Caco-2 (cell line): Measurements from ENCODE around the gene GDA. TPM values are rescaled to one million over a fixed set of nuclear protein-coding genes. Genes with fewer than 3 reads are reported as not detected.

Source experiments
- BruUV-seq: library from RNA; stranded (reverse); fragments of 400-500 nt; replicated peaks from 2 replicates; lab custom pipeline; 2021; lab: Mats Ljungman, UMichigan
- CTCF ChIA-PET: fragments of 300-600 bp; sonication (Branson Sonifier 250); formaldehyde crosslinking; loops from one replicate; lab custom pipeline; 2022; ENCODE audit warnings: antibody characterized with exemption; lab: Charles Lee
- POLR2A ChIA-PET: fragments of 300-600 bp; sonication (Branson Sonifier 250); formaldehyde crosslinking; loops from one replicate; lab custom pipeline; 2022; ENCODE audit warnings: antibody characterized with exemption; lab: Charles Lee
- DNase-seq, 2 experiments: peaks; one replicate each; pipeline versions ENCODE4 v3.0.0 to v3.0.0-alpha.2; 2020 to 2022
- H3K27me3 ChIP-seq: replicated peaks from 2 replicates; pipeline ENCODE4 v1.6.0; 2011; ENCODE audit warnings: low read length; ENCODE audit not compliant: control insufficient read depth, insufficient read depth
- H3K36me3 ChIP-seq: 2 replicates; pipeline ENCODE4 v1.5.1; 2011; ENCODE audit warnings: low read length; ENCODE audit not compliant: control insufficient read depth, insufficient read depth
- H3K4me1 ChIP-seq: fragments of 250-450 bp; sonication (Bioruptor Pico); 2 replicates; pipeline ENCODE4 v1.5.1; 2020; ENCODE audit warnings: mild to moderate bottlenecking
- H3K4me3 ChIP-seq: 2 replicates; pipeline ENCODE4 v1.5.1; 2011; ENCODE audit warnings: low read depth, mild to moderate bottlenecking, control low read depth, low read length
- H3K9me3 ChIP-seq: fragments of 250-450 bp; sonication (Bioruptor Pico); 2 replicates; pipeline ENCODE4 v1.5.1; 2020; ENCODE audit warnings: mild to moderate bottlenecking, moderate library complexity
- H3K27ac Mint-ChIP-seq: one replicate; pipeline ENCODE4 v1.8.0; 2022; ENCODE audit warnings: mixed read lengths; ENCODE audit not compliant: unreplicated experiment
- H3K27me3 Mint-ChIP-seq: one replicate; pipeline ENCODE4 v1.8.0; 2022; ENCODE audit warnings: mixed read lengths; ENCODE audit not compliant: insufficient read depth, unreplicated experiment
- H3K36me3 Mint-ChIP-seq: one replicate; pipeline ENCODE4 v1.8.0; 2022; ENCODE audit warnings: mild to moderate bottlenecking, mixed read lengths; ENCODE audit not compliant: insufficient read depth, unreplicated experiment
- H3K4me1 Mint-ChIP-seq: one replicate; pipeline ENCODE4 v1.8.0; 2022; ENCODE audit warnings: low read depth, mixed read lengths; ENCODE audit not compliant: unreplicated experiment
- H3K4me3 Mint-ChIP-seq: one replicate; pipeline ENCODE4 v1.8.0; 2022; ENCODE audit warnings: mild to moderate bottlenecking, moderate library complexity, mixed read lengths; ENCODE audit not compliant: unreplicated experiment
- H3K9me3 Mint-ChIP-seq: one replicate; pipeline ENCODE4 v1.8.0; 2022; ENCODE audit warnings: mixed read lengths; ENCODE audit not compliant: unreplicated experiment
- intact Hi-C: fragments of 100-400 bp; cut with micrococcal nuclease; formaldehyde crosslinking; loops from one replicate; pipeline ENCODE4 v1.10.0; 2022; ENCODE audit not compliant: unreplicated experiment
- total RNA-seq: library from RNA; stranded (reverse); gene quantifications from 2 replicates; pipeline ENCODE4 v1.2.3, GENCODE V29; 2022
- TF ChIP-seq, protein P1 (sequence below), 2 experiments: fragments of 200-600 bp in 1 of 2; IDR thresholded peaks; 1 replicate in 1 of 2; 2 replicates in 1 of 2; pipeline versions ENCODE4 v1.5.1 to v1.8.0; 2011 to 2022; ENCODE audit warnings: antibody characterized with exemption in 1 of 2, control low read depth in 1 of 2, inconsistent platforms in 1 of 2, low read depth in 1 of 2, low read length in 1 of 2, mild to moderate bottlenecking in 1 of 2, moderate library complexity in 1 of 2; ENCODE audit not compliant: insufficient read depth in 1 of 2, severe bottlenecking in 1 of 2, unreplicated experiment in 1 of 2

The GDA gene
- total RNA-seq, 1 experiment from 2014 or later = 3.1 TPM

- POLR2A ChIA-PET = no interaction called here
- no peak overlapping the region for H3K4me3 ChIP-seq
- no peaks in the 10 kb centered on the region for H3K27me3 Mint-ChIP-seq
- H3K27me3 ChIP-seq = no peaks in the 10 kb centered on the region
- H3K4me3 Mint-ChIP-seq = no peak overlapping the region
- no peak for DNase-seq
- H3K4me1 ChIP-seq = no peaks in the 10 kb centered on the region
- H3K4me1 Mint-ChIP-seq = no peaks in the 10 kb centered on the region
- CTCF ChIA-PET = no interaction called here
- TF ChIP-seq, protein P1, sequence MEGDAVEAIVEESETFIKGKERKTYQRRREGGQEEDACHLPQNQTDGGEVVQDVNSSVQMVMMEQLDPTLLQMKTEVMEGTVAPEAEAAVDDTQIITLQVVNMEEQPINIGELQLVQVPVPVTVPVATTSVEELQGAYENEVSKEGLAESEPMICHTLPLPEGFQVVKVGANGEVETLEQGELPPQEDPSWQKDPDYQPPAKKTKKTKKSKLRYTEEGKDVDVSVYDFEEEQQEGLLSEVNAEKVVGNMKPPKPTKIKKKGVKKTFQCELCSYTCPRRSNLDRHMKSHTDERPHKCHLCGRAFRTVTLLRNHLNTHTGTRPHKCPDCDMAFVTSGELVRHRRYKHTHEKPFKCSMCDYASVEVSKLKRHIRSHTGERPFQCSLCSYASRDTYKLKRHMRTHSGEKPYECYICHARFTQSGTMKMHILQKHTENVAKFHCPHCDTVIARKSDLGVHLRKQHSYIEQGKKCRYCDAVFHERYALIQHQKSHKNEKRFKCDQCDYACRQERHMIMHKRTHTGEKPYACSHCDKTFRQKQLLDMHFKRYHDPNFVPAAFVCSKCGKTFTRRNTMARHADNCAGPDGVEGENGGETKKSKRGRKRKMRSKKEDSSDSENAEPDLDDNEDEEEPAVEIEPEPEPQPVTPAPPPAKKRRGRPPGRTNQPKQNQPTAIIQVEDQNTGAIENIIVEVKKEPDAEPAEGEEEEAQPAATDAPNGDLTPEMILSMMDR (IDR thresholded peaks at IDR 0.05; ENCODE audit: insufficient read depth in 1 of 2, low read depth in 1 of 2, low read length in 1 of 2, severe bottlenecking in 1 of 2, unreplicated experiment in 1 of 2) = no peak
- H3K9me3 Mint-ChIP-seq = no peaks in the 10 kb centered on the region
- no peak overlapping the region for H3K27ac Mint-ChIP-seq
- intact Hi-C loops = no loop called here
- H3K36me3 ChIP-seq = no peaks in the 10 kb centered on the region
- H3K9me3 ChIP-seq = no peaks in the 10 kb centered on the region
- no TSS peak for BruUV-seq
- H3K36me3 Mint-ChIP-seq = no peaks in the 10 kb centered on the region
Measured at GRCh38 chr9:72131206-72131605, 18.0 kb upstream of the GDA start.

DNA sequence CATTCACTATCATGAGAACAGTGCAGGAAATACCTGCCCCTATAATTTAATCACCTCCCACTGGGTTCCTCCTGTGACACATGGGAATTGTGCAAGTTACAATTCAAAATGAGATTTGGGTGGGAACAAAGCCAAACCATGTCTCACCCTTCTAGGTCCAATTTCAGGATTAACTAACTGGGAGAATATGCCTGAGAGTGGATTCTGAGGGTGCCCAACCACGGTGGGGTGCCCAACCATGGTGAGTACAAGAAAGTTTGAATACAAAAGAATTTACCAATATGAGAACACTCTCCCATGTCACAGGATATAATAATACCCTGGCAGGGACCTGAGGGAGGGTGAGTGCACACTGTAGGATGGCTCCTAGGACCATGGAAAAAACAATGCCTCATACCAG is 17.2 kb upstream of the GDA start:
- Mint-ChIP-seq H3K36me3 (no peaks in the 10 kb centered on the region), H3K27me3 (no peaks in the 10 kb centered on the region), H3K4me3 (no peak overlapping the region), H3K27ac (no peak overlapping the region), H3K9me3 (no peaks in the 10 kb centered on the region), H3K4me1 (no peaks in the 10 kb centered on the region)
- H3K4me3 ChIP-seq = no peak overlapping the region
- intact Hi-C loops = no loop called here
- H3K4me1 ChIP-seq = no peaks in the 10 kb centered on the region
- POLR2A ChIA-PET = no interaction called here
- no peaks in the 10 kb centered on the region for H3K36me3 ChIP-seq
- H3K9me3 ChIP-seq = no peaks in the 10 kb centered on the region
- H3K27me3 ChIP-seq = no peaks in the 10 kb centered on the region
- no peak for DNase-seq
- no TSS peak for BruUV-seq
- CTCF ChIA-PET = no interaction called here
- TF ChIP-seq, protein P1 (IDR thresholded peaks at IDR 0.05; ENCODE audit: insufficient read depth in 1 of 2, low read depth in 1 of 2, low read length in 1 of 2, severe bottlenecking in 1 of 2, unreplicated experiment in 1 of 2) = no peak

- intact Hi-C loops = no loop called here
- BruUV-seq = no TSS peak
- Histone ChIP-seq H3K9me3 (no peaks in the 10 kb centered on the region), H3K27me3 (no peaks in the 10 kb centered on the region), H3K36me3 (no peaks in the 10 kb centered on the region), H3K4me1 (no peaks in the 10 kb centered on the region), H3K4me3 (no peak overlapping the region)
- H3K4me1 Mint-ChIP-seq = no peaks in the 10 kb centered on the region
- TF ChIP-seq, protein P1 (IDR thresholded peaks at IDR 0.05; ENCODE audit: insufficient read depth in 1 of 2, low read depth in 1 of 2, low read length in 1 of 2, severe bottlenecking in 1 of 2, unreplicated experiment in 1 of 2) = no peak
- H3K27me3 Mint-ChIP-seq = no peaks in the 10 kb centered on the region
- no peak for DNase-seq
- H3K9me3 Mint-ChIP-seq = no peaks in the 10 kb centered on the region
- H3K36me3 Mint-ChIP-seq = no peaks in the 10 kb centered on the region
- no peak overlapping the region for H3K4me3 Mint-ChIP-seq
- POLR2A ChIA-PET = no interaction called here
- H3K27ac Mint-ChIP-seq = no peak overlapping the region
- CTCF ChIA-PET = interaction anchor here (0.7 kb wide), 1 partner anchor 66 kb away, joined by 3 read pairs; no protein-coding TSS in a partner anchor
Measured at GRCh38 chr9:72133365-72134035, 15.7 kb upstream of the GDA start.
